Fibroblast of skin of back (primary cell): ENCODE measurements around the gene HRK. TPM values are rescaled to one million over a fixed set of nuclear protein-coding genes. Genes with fewer than 3 reads are reported as not detected.

Experiments
- DNase-seq: peaks from one replicate; pipeline ENCODE4 v3.0.0-alpha.2; 2013
- polyA plus RNA-seq, 2 experiments: library from polyadenylated mRNA; unstranded; fragments of 120-200 nt; gene quantifications; one replicate each; pipeline ENCODE4 v1.2.1, GENCODE V29; 2013; ENCODE audit not compliant: insufficient read length in 2 of 2

Gene HRK
- polyA plus RNA-seq (2013, experiment 1 of 2; ENCODE audit: insufficient read length): 0.02 TPM
- polyA plus RNA-seq (2013, experiment 2 of 2; ENCODE audit: insufficient read length): 0.11 TPM

DNA sequence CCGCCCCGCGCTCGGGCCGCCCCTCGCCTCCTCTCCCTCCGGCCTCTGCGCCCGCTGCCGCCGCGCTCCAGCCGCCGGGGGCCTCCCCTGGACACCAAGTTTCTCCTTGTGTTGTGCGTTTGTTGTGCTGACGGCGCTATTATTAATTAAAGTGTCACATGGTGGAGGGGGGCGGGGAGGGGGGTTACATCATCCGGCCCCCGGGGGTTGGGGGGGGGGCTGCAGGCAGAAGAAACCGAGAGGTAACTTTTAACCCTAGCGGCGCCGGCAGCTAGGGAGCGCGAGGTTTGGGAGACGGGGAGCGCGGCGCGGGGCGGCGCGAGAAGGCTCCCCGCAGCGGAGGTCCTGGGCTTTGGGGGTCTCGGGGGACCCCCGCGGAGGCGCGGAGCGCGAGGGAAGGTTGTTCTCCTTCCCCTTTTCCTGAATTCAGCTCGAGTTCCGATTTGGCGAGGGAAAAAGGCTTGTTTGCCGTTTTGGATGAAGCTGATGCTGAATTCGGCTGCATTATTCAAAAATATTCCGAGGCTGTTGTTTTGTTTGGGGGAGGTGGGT is at the start of gene HRK:
TSS of gene HRK (minus strand) at position 117 of the 552 bp plus-strand sequence. CDS start 134 bp downstream, outside the sequence.
- no peak for DNase-seq

DNA sequence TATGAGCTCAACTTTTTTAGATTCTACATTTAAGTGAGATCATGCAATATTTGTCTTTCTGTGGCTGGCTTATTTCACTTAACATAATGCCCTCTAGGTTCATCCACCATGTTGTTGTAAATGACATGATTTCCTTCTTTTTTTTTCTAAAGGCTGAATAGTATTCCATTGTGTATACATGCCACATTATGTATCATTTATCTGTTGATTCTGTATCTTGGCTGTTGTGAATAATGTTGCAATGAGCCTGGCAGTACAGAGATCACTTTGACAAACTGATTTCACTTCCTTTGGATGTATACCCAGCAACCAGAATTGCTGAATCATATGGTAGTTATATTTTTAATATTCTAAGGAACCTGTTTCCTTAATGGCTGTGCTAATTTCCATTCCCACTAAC is 48.6 kb upstream of the HRK start:
- DNase-seq: no peak

DNA sequence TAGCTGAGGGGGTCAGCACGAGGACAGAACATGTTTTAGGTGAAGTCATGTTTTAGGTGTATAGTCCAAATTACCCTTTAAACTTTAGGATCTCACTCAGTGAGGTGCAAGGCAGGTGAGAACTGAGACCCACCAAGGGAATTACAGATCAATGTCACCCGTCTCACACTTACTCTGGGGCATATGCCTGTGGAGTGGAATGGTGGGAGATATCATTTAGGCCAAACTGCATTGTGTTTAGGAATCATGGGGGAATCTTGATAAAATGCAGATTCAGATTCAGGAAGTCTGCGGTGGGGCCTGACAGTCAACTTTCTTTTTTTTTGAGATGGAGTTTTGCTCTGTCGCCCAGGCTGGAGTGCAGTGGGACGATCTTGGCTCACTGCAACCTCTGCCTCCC is 47.3 kb upstream of the HRK start:
- no peak for DNase-seq

DNA sequence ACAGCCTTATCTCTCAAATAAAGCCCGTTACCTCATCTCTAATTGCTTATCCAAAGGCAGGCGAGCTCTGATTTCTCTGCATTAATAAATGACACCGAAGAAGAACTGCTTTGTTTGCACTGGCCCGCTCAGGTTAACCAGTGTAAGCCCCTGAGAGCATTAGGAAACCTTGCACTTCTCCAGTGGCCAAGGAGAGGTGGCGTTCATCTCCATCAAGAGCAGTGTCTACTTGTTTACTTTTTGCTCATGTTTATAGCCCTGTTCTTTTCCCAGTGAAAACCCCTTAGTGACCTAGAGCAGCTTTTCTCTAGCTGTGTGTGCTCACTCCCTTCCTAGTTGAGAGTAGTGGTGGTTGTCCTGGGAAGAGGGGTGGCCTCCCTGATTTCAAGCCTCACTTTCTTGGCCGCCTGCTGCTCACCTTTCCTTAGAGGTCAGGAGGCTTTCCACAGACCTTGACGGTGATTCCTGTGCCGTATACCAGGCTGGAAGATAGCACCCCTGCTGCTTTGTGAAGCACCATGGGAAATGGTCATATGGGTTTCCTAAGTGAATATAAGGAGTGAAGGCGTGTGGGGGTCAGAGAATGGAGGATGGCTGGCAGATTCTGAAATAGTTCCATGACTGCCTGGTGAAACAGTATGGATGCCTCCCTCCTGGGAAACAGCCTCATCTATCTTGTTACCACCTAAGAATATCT is 46.2 kb upstream of the HRK start:
- DNase-seq: no peak

DNA sequence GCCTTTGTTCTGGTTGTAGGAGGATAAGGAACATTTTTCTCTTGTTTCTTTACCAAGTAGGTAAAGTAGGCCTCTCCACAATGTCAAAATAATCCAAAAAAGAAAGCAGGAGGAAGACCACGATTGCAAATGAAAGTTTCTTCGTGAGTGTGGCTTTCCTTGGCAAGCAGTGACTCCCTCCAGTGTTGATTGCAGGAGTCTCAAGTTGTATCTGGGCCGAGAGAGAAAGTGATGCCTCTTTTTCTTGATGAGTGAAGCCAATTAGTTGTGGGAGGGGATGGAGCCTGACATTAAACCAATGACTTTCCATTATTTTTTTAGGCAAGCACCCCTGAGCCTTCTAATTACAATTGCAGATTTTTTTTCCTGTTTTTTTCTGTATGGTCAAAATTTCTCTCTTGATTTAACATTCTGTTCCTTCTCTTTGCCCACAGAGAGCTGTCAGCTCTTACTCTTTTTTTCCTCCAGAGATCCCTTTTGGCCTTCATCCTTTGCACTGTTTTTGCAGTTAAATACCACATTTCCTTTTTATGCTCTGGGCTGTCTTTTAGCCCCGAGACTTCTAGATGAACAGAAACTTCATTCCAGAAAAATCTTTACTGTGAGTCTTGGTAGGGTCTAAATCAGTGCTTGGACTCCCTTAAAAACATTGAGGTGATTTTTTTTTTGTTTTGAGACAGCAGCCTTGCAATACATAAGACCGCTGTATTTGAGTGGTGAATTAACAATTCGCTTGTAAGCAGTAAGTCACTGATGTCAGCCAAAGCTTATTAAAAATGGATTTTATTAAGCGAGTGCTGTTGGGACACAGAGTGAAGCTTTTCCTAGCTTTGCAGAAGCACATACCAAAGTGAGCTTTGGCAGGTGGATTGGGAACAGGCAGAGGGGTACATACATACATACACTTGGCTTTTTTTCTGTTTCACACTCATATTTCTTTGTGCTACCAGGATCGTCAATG is 45.3 kb upstream of the HRK start:
- DNase-seq: no peak

DNA sequence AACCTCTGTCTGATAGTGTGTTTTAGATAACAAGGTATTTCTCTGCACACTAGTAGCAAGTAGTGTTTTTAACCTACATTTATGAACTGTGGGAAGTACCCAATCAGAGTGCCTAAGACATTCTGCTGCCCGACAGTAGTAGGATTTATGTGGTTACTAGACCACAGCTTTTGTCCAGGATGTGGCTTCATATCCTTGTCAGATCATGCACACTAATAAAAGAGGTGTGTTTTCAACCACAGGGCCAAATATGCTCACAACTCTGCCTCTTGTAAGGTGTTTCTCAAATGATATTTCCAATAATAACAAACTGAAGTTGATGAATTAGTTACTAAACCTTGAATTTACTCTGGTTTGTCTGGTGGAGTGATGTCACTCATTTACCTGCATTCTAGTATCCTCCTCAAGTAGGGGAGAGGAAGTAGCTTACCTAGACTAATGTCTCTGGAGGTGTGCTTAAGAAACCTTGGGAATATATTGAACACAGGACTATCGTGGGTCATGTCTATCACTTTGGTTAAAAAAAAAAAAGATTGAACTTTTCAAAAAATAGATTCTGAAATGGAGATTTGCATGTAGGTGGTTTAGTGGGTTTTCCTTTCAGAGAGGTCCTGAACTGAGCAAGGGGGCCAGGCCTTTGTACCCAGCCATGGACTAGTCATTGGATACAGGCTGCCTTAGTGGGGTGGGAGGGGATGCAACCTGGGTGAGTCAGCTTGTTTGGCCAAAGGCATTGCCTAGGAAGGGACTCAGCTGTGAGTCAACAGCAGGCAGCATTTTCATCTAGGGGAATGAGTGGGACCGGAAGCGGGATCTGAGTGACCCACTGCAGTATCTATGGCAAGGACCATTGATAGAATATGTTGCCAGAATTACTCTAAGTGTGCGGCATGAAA is 43.6 kb upstream of the HRK start:
- DNase-seq: peak; percentile 70

DNA sequence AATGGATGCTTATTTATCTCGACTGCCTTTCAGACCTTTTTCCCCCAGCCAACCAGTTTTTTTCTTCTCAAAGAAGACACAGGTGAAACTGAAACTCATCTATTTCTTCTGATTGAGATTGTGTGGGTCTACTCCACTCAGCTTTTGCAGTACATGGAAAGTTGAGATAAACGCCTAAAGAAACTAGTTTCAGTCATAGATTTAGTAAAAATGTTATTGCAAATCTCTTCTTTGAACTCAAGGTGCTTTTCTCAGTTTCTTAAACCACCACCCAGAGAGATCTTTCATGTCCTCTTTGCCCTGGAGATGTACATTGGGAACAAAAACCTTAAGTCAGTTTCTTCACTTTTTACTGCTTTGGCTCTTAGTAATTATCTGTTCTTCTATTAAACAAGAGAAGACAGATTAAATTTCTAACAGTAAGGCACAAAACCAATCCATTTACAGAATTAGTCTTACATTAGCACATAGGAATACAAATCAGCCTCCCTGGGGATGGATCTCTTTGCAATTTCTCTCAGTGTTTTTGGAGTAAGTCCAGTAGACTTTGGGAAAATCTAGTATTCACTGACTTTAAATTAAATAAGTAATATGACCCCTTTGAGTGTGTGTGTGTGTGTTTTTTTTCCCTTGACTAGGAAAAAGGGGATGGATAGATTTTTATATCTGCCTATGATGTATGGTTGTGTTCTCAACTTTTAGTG is 41.1 kb upstream of the HRK start:
- peak; percentile 25 for DNase-seq

DNA sequence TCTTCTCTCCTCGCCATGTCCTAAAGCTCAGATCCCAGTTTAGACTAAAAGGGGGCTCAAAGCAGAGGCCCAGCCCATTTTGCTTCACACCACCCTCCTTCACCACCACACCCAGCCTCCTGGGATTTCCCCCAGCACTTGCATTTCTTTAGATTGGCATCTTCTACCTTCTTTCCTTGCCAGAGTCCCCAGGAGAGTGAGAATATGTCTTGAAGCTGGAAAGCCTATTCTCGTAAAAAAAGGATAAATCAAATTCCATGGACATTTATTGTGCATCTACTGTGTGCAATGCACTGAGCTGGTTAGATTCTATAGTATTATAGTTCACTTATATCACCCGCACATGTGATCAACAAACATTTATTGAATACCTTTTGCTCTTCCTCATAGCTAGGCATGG is 39.7 kb upstream of the HRK start:
- DNase-seq: no peak

DNA sequence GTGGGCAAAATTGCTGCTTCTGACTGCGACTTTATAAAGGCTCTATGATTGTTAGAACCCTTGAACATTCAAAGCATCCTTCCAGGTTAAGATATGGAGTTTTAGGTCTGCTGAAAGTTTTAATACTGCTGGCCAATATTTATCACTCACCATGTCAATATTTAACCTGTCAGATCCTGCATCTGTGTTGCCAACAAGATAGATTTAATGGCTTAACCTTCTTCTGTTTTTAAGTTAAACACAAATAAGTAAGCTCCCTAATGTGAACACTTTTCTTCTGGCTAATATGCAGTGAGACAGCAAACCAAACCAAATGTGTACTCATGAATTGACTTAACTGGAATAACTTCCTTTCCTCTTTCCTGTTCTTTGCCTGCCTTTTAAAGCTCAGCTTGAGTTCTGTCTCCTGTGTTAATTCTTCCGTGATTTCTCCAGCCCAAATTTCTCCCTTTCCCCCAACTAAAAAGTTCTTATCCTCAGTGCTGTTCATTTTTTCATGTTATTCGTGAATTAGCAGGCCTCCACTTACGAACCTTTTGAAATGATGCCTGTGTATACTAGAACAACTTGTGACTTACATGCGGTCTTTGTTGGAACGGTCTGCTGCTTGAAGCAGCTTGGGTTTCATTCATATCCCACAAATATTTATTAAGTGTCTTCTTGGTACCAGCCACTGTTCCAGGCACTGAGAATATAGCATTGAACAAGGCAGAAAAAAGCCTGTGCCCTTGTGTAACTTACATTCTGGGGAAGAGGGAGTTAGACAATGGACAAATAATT is 38.7 kb upstream of the HRK start:
- no peak for DNase-seq

DNA sequence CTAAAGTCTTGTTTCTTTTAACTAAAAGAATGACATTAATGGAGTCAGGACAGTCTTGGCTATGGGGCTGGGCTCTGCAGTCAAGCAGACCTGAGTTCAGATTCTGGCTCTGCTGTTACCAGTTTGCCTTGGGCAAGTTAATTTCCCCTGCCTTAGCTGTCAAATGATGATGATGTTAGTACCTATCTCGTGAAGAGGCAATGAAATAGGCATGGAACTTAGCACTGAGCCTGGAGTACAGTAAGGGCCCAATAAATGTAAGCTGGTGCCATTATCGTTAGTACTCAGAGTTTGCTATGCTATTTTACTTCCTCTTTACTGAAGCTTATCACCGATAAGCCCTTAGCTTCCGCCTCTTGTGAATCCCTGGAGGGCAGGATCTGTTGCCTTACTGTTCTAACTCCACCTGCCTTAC is 38.0 kb upstream of the HRK start:
- no peak for DNase-seq

DNA sequence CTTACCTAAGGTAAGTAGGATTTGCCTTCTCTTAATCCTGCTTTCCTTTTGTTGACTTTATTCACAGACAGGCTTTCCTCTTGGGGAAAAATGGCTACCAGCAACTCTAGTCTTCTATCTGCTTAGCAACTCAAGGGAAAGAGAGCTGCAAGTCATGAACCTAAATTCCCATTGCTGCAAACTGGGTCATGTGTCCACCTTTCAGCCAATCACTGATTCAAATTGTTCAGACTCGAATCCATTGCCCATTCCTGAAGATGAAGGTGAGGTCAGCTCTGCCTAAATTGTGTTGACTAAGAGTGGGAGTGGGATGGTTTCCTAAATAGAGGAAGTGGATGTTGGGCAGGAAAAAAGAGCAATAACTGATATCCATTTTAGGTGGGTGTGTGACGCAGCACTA is 37.2 kb upstream of the HRK start:
- no peak for DNase-seq

DNA sequence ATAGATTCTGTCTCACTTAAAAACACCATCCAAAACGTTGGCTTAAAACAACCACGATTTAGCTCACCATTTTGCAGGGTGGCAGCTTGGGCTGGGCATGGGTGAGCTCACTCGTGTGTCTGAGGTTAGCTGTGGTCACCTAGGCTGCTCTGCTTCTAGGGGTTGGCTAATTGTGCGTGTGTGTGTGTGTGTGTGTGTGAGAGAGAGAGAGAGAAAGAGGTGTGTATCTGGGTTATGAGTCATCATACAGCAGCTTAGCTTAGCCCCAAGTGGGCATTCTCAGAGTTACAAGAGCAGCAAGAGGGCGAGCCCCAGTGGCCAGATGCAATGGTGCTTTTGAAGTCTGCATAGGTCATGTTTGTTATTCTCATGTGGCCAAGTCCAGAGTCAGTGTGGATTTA is 35.5 kb upstream of the HRK start:
- peak; percentile 45 for DNase-seq

DNA sequence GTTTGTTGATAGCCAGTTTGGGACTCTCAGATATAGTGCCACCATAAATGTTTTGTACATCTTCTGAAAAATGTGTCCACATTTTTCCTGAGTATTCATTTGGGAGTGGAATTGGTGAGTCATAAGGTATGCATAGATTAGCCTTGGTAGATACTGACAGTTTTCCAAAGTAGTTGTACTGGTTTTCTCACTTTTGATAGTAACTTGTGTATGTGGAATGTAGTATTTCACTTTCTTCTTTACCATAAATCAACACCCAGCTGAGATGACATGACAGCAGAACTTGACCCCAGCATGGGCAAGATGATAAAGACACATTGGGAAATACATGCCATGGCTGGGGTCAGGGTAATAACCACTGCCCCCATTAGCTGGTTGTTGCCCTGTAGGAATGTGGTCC is 34.9 kb upstream of the HRK start:
- DNase-seq: peak; percentile 68

DNA sequence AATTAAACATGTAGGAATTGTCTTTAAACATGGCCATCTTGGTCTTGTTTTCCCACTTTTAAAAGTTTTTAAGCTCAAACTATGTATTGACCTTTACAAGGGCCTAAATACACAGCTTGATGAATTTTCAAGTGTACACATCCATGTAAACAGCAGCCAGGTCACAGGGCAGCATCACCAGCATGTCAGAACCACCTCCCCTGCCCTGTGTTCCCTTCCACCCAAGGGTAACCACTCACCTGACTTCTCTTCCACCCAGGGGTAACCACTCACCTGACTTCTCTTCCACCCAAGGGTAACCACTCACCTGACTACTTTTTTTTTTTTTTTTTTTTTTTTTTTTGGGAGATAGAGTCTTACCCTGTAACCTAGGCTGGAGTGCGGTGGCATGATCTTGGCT is 34.1 kb upstream of the HRK start:
- DNase-seq: no peak

DNA sequence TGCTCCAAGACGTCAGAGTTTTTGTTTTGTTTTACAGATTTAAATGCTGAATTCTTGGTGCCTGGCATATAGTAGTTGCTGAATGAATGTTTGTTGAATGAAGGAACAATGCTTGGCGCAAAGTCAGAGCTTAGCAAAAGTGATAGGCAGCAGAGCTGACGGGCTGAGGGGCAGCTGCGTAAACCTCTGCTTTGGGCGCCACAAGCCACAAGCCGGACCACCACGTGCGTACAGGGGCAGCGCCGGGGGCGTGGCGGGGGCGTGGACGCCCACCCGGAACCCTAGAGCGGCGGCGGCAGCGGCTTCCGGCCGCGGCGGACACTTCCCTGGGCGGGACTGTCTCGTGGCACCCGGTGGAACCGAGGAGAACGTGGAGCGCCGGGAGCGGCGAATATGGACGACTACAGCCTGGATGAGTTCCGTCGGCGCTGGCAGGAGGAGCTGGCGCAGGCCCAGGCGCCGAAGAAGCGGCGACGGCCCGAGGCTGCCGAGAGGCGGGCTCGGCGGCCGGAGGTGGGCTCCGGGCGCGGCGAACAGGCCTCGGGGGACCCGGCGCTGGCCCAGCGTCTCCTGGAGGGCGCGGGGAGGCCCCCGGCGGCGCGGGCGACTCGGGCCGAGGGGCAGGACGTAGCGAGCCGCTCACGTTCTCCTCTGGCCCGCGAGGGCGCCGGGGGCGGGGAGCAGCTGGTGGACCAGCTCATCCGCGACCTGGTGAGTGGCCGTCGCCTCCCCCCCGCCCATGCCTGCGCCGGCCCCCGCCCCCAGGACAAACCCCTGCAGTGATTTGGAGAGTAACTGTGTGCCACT is 29.6 kb upstream of the HRK start, which contains the start of gene FBXW8:
TSS of gene FBXW8 (plus strand) at position 306 of the 807 bp plus-strand sequence. CDS start at position 394, 88 bp downstream.
- peak; percentile 80 for DNase-seq

DNA sequence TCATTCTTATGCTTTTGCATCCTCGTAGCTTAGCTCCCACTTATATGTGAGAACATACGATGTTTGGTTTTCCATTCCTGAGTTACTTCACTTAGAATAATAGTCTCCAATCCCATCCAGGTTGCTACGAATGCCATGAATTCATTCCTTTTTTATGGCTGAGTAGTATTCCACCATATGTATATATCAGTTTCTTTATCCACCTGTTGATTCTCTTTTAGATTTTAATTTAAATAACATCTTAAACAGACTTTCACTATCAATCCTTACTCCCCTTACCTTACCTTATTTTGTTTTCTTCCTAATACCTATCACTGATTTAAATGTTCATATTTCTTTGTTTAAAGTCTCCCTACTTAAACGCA is 29.0 kb upstream of the HRK start:
- no peak for DNase-seq

DNA sequence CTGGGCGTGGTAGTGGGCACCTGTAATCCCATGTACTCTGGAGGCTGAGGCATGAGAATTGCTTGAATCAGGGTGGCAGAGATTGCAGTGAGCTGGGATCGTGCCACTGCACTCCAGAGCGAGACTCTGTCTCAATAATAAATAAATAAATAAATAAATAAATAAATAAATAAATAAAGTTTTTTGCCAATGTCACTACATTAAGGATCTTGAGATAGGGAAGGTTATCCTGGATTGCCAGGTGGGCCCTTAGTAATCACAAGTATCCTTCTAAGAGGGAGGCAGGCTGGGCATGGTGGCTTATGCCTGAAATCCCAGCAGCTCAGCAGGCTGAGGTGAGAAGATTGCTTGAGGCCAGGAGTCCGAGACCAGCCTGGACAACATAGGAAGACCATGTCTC is 25.0 kb upstream of the HRK start:
- no peak for DNase-seq

DNA sequence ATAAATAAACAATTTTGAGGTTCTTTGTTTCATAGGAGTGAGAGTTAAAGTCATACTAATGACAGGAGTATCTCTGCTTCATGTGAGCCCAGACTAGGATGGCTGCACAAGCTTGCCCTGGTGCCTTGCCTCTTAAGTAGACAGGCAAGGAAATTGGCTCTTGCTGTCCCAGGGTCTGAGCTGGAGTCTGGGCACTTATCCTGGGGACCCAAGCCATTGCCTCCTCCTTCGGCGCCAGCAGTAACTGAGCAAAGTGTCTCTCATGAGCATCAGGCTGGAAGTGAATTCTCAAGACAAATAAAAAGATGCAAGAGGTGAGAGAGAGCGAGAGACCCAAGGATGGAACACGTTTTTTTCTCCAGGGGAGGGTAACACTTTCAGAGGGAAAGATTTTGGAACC is 22.6 kb upstream of the HRK start:
- no peak for DNase-seq

DNA sequence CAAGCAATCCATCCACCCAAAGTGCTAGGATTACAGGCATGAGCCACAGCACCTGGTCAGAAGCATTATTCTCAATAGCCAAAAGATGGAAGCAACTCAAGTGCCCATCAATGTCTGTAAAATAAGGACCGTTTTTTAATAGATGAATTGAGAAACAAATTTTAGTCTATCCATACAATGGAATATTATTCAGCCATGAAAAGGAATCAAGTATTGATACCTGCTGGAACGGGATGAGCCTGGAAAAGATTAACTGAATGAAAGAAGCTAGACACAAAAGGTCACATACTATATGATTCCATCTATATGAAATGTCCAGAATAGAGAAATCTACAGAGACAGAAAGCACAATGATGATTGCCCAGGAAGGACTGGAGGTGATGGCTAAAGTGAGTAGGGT is 20.4 kb upstream of the HRK start:
- no peak for DNase-seq

DNA sequence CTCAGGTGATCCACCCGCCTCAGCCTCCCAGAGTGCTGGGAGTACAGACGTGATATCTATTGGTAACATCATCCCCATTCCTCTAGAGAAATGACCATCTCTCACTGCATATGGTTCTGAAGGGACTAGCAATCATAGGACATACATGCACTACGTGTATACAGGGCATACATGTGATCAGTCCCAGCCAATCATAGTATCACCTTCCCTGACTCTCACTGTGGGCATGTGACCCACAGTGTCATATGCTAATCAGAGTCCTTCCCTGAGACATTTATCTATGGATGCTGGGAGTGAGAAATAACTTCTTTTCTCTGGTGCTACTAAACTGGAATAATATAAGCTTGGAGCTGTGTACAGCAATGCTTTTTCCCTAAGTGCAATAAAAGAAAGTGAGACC is 17.4 kb upstream of the HRK start:
- no peak for DNase-seq
